Measurements from ENCODE around the gene WSB2. TPM values are rescaled to one million over a fixed set of nuclear protein-coding genes. Genes with fewer than 3 reads are reported as not detected.
A peak's percentile ranks its signal among the peaks of the same experiment; 100 is the strongest.

WSB2 gene
- total RNA-seq, 1 experiment from 2014 or later = 46.2 TPM

GRCh38 chr12:118050972-118051910, 9.7 kb downstream of the WSB2 start:
- peaks cover 28% of the 10 kb centered on the region for H3K79me2 ChIP-seq (ENCODE audit: low read depth)
- no peak for DNase-seq
- peaks cover 40% of the 10 kb centered on the region for H3K4me1 ChIP-seq (replicated peaks; ENCODE audit: insufficient read depth)
- peak overlapping the region; percentile 65 for H3K4me2 ChIP-seq
- no peak overlapping the region for H3K4me3 ChIP-seq
- intact Hi-C loops (cut with micrococcal nuclease; ENCODE audit: unreplicated experiment) = no loop called here
- ChIA-PET CTCF (no interaction called here), POLR2A (ENCODE audit: unreplicated experiment) (no interaction called here)
- peaks cover 42% of the 10 kb centered on the region; the same call in 1 of the 2 replicates for H3F3A ChIP-seq (ENCODE audit: insufficient read depth, low read depth)
- H4K20me1 ChIP-seq (ENCODE audit: insufficient read depth) = no peaks in the 10 kb centered on the region
- H3K9me2 ChIP-seq (ENCODE audit: insufficient read depth) = no peaks in the 10 kb centered on the region
- peak overlapping the region; percentile 84 for H3K27ac ChIP-seq
- H3K27me3 ChIP-seq (ENCODE audit: insufficient read depth, low read depth) = no peaks in the 10 kb centered on the region
- no peak overlapping the region for H2AFZ ChIP-seq
- H3K36me3 ChIP-seq (ENCODE audit: low read depth) = peaks cover 17% of the 10 kb centered on the region
- H3K9me3 ChIP-seq (ENCODE audit: insufficient read depth, low read depth) = no peaks in the 10 kb centered on the region
- TF ChIP-seq EZH2 (IDR thresholded peaks at IDR 0.05; ENCODE audit: low read depth) (no peak), CTCF (conservative IDR thresholded peaks at IDR 0.05) (no peak)
- BruUV-seq (replicated peaks) = no TSS peak

GRCh38 chr12:118046430-118046829, 14.5 kb downstream of the WSB2 start:
- BruUV-seq (replicated peaks) = no TSS peak
- Histone ChIP-seq H3K9me3 (ENCODE audit: insufficient read depth, low read depth) (no peaks in the 10 kb centered on the region), H2AFZ (no peak overlapping the region), H3K9me2 (ENCODE audit: insufficient read depth) (no peaks in the 10 kb centered on the region), H3K27me3 (ENCODE audit: insufficient read depth, low read depth) (no peaks in the 10 kb centered on the region), H3K4me3 (no peak overlapping the region), H3K4me1 (replicated peaks; ENCODE audit: insufficient read depth) (peaks cover 7% of the 10 kb centered on the region), H3F3A (ENCODE audit: insufficient read depth, low read depth) (peaks cover 5% of the 10 kb centered on the region; the same call in 1 of the 2 replicates), H3K79me2 (ENCODE audit: low read depth) (peaks cover 16% of the 10 kb centered on the region), H3K27ac (no peak overlapping the region), H4K20me1 (ENCODE audit: insufficient read depth) (no peaks in the 10 kb centered on the region), H3K4me2 (no peak overlapping the region), H3K36me3 (ENCODE audit: low read depth) (peaks cover 21% of the 10 kb centered on the region)
- no peak for DNase-seq
- intact Hi-C loops (cut with micrococcal nuclease; ENCODE audit: unreplicated experiment) = no loop called here
- CTCF ChIA-PET = no interaction called here
- POLR2A ChIA-PET (ENCODE audit: unreplicated experiment) = no interaction called here
- TF ChIP-seq EZH2 (IDR thresholded peaks at IDR 0.05; ENCODE audit: low read depth) = no peak
- TF ChIP-seq CTCF (conservative IDR thresholded peaks at IDR 0.05) = no peak

GRCh38 chr12:118044577-118044976, 16.4 kb downstream of the WSB2 start:
- ChIA-PET CTCF (no interaction called here), POLR2A (ENCODE audit: unreplicated experiment) (no interaction called here)
- no peaks in the 10 kb centered on the region for H3K9me2 ChIP-seq (ENCODE audit: insufficient read depth)
- H3K4me1 ChIP-seq (replicated peaks; ENCODE audit: insufficient read depth) = no peaks in the 10 kb centered on the region
- H2AFZ ChIP-seq = no peak overlapping the region
- H3K4me2 ChIP-seq = no peak overlapping the region
- no peaks in the 10 kb centered on the region for H4K20me1 ChIP-seq (ENCODE audit: insufficient read depth)
- BruUV-seq (replicated peaks) = no TSS peak
- 0 out of 2 replicates have a peak, but pooled peaks cover under 1% of the 10 kb centered on the region for H3K79me2 ChIP-seq (ENCODE audit: low read depth)
- no peak overlapping the region for H3K27ac ChIP-seq
- no peak overlapping the region for H3K4me3 ChIP-seq
- no peaks in the 10 kb centered on the region for H3K27me3 ChIP-seq (ENCODE audit: insufficient read depth, low read depth)
- no peaks in the 10 kb centered on the region for H3F3A ChIP-seq (ENCODE audit: insufficient read depth, low read depth)
- intact Hi-C loops (cut with micrococcal nuclease; ENCODE audit: unreplicated experiment) = no loop called here
- no peak for TF ChIP-seq EZH2 (IDR thresholded peaks at IDR 0.05; ENCODE audit: low read depth)
- no peak for TF ChIP-seq CTCF (conservative IDR thresholded peaks at IDR 0.05)
- 0 out of 2 replicates have a peak, but pooled peaks cover 9% of the 10 kb centered on the region for H3K36me3 ChIP-seq (ENCODE audit: low read depth)
- no peaks in the 10 kb centered on the region for H3K9me3 ChIP-seq (ENCODE audit: insufficient read depth, low read depth)
- DNase-seq = no peak
